Gastroesophageal sphincter (tissue), 3 donors: ENCODE results near the gene KCNG1.

Experiments used
- CTCF ChIP-seq, 4 experiments: fragments of 200-600 bp in 2 of 4; fragments of 450-650 bp in 2 of 4; sonication (generic) in 1 of 4; IDR thresholded peaks; one replicate each; pipeline ENCODE4 v1.5.1; 2017 to 2019; ENCODE audit warnings: antibody characterized with exemption in 4 of 4, mild to moderate bottlenecking in 2 of 4, moderate library complexity in 2 of 4
- POLR2A ChIP-seq, 2 donors: fragments of 450-650 bp; IDR thresholded peaks; one replicate each; pipeline ENCODE4 v1.6.1; 2017; ENCODE audit warnings: antibody characterized with exemption in 2 of 2, mild to moderate bottlenecking in 2 of 2, moderate library complexity in 1 of 2

DNA sequence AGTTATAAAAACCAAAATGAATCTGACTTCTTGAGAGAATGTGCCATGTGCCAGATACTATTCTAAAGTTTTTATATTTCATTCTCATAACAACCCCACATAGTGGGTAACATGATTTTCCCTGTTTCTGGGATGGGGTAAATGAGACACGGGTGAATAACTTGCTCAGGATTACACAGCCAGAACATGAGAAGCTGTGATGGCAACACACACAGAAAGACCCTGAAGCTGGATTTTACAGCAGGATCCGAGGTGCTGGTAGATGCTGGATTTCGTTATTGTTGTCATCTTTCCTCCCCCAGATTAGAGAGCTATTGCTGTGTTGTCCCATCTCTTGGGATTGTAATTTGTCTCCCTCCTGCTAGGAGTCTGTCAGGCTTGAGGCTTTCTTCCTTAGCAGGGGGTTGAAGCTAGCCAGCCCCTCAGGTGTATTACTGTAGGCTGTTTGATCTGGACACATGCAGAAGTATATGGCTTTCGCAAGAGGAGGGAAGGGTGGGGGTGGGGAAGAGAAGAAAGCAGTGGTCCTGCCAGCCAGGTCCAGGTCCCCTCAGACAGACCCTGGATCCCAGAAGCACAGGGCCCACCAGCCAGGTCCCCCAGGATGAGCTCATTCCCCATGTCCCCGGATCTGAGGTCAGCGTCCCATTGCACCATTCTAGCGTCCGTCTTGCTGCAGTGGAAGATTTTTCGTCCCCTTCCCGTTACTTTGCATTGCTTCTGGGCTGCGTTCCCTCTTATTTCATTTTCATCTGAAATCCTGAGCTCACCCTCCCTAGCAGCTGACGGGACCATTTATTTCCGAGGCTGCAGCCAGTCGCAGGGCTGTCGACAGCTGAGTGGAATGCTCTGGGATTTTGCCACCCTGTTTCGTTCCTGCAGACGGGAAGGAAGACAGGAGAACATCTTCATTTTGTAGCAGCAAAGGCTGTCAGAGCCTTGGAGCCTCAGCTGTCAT, 7.3 kb upstream of the KCNG1 start:
- no peak for TF ChIP-seq POLR2A (IDR thresholded peaks at IDR 0.05)
- TF ChIP-seq CTCF (IDR thresholded peaks at IDR 0.05), result no peak
